ENCODE measurements around the gene PYGM. TPM values are rescaled to one million over a fixed set of nuclear protein-coding genes. Genes with fewer than 3 reads are reported as not detected.
A peak's percentile ranks its signal among the peaks of the same experiment; 100 is the strongest.

Gene PYGM
- total and polyA plus RNA-seq, 2 of the 13 experiments (the other 11 are each of a cell fraction or from before 2014, with no cell fraction given), result 0.11 to 0.12 TPM

DNA sequence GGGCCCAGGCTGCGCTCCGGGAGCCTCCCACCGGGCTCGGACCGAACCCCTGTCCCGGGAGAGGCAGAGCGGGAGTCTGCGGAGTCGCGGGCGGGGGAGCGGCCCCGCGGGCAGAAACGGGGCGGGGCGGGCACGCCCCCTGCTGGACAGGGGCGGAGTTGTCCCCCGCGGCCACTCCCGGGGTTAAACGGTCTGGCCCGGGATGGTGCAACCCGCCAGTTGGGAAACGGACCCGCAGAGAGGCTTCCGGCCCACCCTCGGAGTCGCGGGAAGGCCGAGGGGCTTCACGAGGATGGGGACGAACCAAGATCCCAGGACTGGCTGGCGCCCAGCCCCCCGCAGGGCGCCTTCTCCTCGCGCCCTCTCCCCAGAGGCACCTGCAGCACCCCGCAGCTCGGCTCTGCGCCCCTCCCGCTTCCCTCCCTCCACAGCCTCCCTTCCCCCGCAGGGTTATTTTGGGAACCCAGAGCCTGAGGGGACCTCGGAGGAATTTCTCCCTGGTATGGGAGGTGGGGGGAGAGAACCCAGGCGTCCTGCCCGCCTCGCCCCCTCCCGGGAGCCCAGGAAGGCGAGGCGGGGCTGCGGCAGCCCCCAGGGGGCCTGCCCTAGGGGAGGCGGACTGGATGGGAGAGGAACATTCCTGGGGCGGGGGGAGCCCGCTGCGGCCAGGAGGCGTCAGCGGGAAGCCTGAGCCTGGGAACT lies 16.7 kb downstream of the PYGM start (continued):
- no peak for TF ChIP-seq AFF4 (CRISPR knock-in tag; IDR thresholded peaks at IDR 0.05)
- TF ChIP-seq KLF15 (CRISPR knock-in tag; IDR thresholded peaks at IDR 0.05; ENCODE audit: borderline replicate concordance), result no peak
- TF ChIP-seq, protein P1, sequence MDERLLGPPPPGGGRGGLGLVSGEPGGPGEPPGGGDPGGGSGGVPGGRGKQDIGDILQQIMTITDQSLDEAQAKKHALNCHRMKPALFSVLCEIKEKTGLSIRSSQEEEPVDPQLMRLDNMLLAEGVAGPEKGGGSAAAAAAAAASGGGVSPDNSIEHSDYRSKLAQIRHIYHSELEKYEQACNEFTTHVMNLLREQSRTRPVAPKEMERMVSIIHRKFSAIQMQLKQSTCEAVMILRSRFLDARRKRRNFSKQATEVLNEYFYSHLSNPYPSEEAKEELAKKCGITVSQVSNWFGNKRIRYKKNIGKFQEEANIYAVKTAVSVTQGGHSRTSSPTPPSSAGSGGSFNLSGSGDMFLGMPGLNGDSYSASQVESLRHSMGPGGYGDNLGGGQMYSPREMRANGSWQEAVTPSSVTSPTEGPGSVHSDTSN (CRISPR knock-in tag; IDR thresholded peaks at IDR 0.05), result no peak
- no peak for TF ChIP-seq ZNF501 (CRISPR knock-in tag; IDR thresholded peaks at IDR 0.05)
- TF ChIP-seq HCFC1 (IDR thresholded peaks at IDR 0.05; ENCODE audit: low read depth, low read length), result no peak
- no peak for TF ChIP-seq SRF (IDR thresholded peaks at IDR 0.05; ENCODE audit: low read depth, low read length)
- TF ChIP-seq, protein P2, sequence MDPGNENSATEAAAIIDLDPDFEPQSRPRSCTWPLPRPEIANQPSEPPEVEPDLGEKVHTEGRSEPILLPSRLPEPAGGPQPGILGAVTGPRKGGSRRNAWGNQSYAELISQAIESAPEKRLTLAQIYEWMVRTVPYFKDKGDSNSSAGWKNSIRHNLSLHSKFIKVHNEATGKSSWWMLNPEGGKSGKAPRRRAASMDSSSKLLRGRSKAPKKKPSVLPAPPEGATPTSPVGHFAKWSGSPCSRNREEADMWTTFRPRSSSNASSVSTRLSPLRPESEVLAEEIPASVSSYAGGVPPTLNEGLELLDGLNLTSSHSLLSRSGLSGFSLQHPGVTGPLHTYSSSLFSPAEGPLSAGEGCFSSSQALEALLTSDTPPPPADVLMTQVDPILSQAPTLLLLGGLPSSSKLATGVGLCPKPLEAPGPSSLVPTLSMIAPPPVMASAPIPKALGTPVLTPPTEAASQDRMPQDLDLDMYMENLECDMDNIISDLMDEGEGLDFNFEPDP (CRISPR knock-in tag; conservative IDR thresholded peaks at IDR 0.05), result no peak
- TF ChIP-seq TRIM24 (CRISPR knock-in tag; IDR thresholded peaks at IDR 0.05), result no peak
- TF ChIP-seq RAD21 (CRISPR knock-in tag; IDR thresholded peaks at IDR 0.05), result peak; percentile 75
- no peak for TF ChIP-seq ZNF101 (CRISPR knock-in tag; IDR thresholded peaks at IDR 0.05; ENCODE audit: borderline replicate concordance, low read depth)
- no peak for TF ChIP-seq GPN1 (CRISPR knock-in tag; IDR thresholded peaks at IDR 0.05; ENCODE audit: borderline replicate concordance)
- TF ChIP-seq MEF2D (CRISPR knock-in tag; IDR thresholded peaks at IDR 0.05), result no peak
- no peak for TF ChIP-seq NR0B2 (CRISPR knock-in tag; IDR thresholded peaks at IDR 0.05)
- TF ChIP-seq, protein P3, sequence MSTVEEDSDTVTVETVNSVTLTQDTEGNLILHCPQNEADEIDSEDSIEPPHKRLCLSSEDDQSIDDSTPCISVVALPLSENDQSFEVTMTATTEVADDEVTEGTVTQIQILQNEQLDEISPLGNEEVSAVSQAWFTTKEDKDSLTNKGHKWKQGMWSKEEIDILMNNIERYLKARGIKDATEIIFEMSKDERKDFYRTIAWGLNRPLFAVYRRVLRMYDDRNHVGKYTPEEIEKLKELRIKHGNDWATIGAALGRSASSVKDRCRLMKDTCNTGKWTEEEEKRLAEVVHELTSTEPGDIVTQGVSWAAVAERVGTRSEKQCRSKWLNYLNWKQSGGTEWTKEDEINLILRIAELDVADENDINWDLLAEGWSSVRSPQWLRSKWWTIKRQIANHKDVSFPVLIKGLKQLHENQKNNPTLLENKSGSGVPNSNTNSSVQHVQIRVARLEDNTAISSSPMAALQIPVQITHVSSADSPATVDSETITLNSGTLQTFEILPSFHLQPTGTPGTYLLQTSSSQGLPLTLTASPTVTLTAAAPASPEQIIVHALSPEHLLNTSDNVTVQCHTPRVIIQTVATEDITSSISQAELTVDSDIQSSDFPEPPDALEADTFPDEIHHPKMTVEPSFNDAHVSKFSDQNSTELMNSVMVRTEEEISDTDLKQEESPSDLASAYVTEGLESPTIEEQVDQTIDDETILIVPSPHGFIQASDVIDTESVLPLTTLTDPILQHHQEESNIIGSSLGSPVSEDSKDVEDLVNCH (CRISPR knock-in tag; IDR thresholded peaks at IDR 0.05), result no peak
- peak; percentile 53 for TF ChIP-seq CEBPG (CRISPR knock-in tag; IDR thresholded peaks at IDR 0.05)
- no peak for TF ChIP-seq POLR2G (IDR thresholded peaks at IDR 0.05; ENCODE audit: low read depth, low read length)
- TF ChIP-seq MLLT10 (CRISPR knock-in tag; IDR thresholded peaks at IDR 0.05), result no peak
- no peak for TF ChIP-seq RCOR2 (CRISPR knock-in tag; IDR thresholded peaks at IDR 0.05)
- TF ChIP-seq HMGA1 (CRISPR knock-in tag; conservative IDR thresholded peaks at IDR 0.05), result no peak
- no peak for TF ChIP-seq GLMP (CRISPR knock-in tag; IDR thresholded peaks at IDR 0.05; ENCODE audit: borderline replicate concordance)

Measured in HepG2 (cell line).